Measurements from ENCODE around the gene TMEM164.

DNA sequence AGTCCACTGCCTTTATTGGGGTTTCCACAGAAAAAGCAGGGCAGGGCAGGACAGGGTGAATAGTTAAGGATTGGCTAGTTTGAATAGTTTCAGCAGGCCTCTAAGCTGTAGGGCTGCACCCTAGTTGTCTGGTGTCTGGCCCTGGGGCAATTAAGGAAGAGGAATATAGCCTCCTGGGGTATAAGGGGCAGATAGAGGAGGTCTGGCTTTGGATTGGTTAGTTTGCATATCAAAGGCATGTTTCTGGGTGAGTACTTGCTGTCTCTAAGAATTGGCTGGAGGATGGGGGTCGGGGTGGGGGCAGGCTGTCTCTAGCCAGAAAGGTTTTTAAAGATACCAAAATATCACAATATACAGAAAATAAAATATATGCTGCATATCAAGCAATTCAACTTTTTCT is 100.4 kb downstream of the TMEM164 start:
- TF ChIP-seq, protein P1, sequence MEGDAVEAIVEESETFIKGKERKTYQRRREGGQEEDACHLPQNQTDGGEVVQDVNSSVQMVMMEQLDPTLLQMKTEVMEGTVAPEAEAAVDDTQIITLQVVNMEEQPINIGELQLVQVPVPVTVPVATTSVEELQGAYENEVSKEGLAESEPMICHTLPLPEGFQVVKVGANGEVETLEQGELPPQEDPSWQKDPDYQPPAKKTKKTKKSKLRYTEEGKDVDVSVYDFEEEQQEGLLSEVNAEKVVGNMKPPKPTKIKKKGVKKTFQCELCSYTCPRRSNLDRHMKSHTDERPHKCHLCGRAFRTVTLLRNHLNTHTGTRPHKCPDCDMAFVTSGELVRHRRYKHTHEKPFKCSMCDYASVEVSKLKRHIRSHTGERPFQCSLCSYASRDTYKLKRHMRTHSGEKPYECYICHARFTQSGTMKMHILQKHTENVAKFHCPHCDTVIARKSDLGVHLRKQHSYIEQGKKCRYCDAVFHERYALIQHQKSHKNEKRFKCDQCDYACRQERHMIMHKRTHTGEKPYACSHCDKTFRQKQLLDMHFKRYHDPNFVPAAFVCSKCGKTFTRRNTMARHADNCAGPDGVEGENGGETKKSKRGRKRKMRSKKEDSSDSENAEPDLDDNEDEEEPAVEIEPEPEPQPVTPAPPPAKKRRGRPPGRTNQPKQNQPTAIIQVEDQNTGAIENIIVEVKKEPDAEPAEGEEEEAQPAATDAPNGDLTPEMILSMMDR (IDR thresholded peaks at IDR 0.05), result no peak
- TF ChIP-seq EP300 (IDR thresholded peaks at IDR 0.05), result no peak
